Measurements from ENCODE around the gene EYA2. TPM values are rescaled to one million over a fixed set of nuclear protein-coding genes. Genes with fewer than 3 reads are reported as not detected.
A peak's percentile ranks its signal among the peaks of the same experiment; 100 is the strongest.

EYA2 gene
- total and polyA plus RNA-seq, 2 of the 4 experiments (the other 2 are of a cell fraction), result 2.3 to 5.4 TPM

GRCh38 chr20:46963758-46964617 is 69.3 kb downstream of the EYA2 start:
- peak overlapping the region; percentile 38 for H2AK5ac ChIP-seq (ENCODE audit: low read depth, low read length)
- no peak overlapping the region for H2BK5ac ChIP-seq (ENCODE audit: low read depth, low read length, poor library complexity, severe bottlenecking)
- H3K14ac ChIP-seq (replicated peaks; ENCODE audit: low read depth, low read length), result no peak overlapping the region; the same call in 1 of the 2 replicates
- H4K5ac ChIP-seq (ENCODE audit: low read depth, low read length), result no peak overlapping the region
- no peak for TF ChIP-seq USF2 (IDR thresholded peaks at IDR 0.05; ENCODE audit: low read depth, low read length)
- no peak for TF ChIP-seq ELK1 (IDR thresholded peaks at IDR 0.05; ENCODE audit: borderline replicate concordance, low read depth, low read length)
- TF ChIP-seq CEBPB (IDR thresholded peaks at IDR 0.05; ENCODE audit: low read depth, low read length), result 0 out of 2 replicates have a peak, but pooled peaks have one; percentile 13
- TF ChIP-seq FOS (IDR thresholded peaks at IDR 0.05; ENCODE audit: low read depth, low read length), result no peak
- H3K79me1 ChIP-seq (ENCODE audit: low read depth in 1 of 2, low read length in 2 of 2), result peaks cover 3 to 14% of the 10 kb centered on the region in 2 experiments; a peak in 2 of 4 replicates
- H4K8ac ChIP-seq (ENCODE audit: low read depth in 2 of 2, low read length in 2 of 2), result peak overlapping the region in 1 of 2 experiments; percentile 0; a peak in 1 of 4 replicates
- H3K27ac ChIP-seq (ENCODE audit: insufficient read depth, low read length), result no peak overlapping the region
- H3K27me3 ChIP-seq (ENCODE audit: control insufficient read depth, insufficient read depth, low read length), result no peaks in the 10 kb centered on the region
- WGBS, 2 experiments (ENCODE audit: extremely low coverage in 2 of 2, insufficient read length in 1 of 2), result 74% methylated on average over 7 of the region's 13 CpGs; no CpG with 5 or more reads in 1 of the 2 experiments
- H2BK15ac ChIP-seq (ENCODE audit: low read depth, low read length), result no peak overlapping the region; the same call in 2 of the 3 replicates
- 0 out of 2 replicates have a peak overlapping the region, but pooled peaks have one; percentile 21 for H2BK120ac ChIP-seq (ENCODE audit: low read depth, low read length)
- 0 out of 2 replicates have a peak overlapping the region, but pooled peaks have one; percentile 20 for H2BK20ac ChIP-seq (ENCODE audit: low read depth, low read length)
- no peak overlapping the region for H3K18ac ChIP-seq (ENCODE audit: low read depth, low read length)
- H3K9me3 ChIP-seq (ENCODE audit: control insufficient read depth, insufficient read depth, low read length), result no peaks in the 10 kb centered on the region
- no peak overlapping the region for H3K4me2 ChIP-seq (ENCODE audit: low read depth, low read length)
- no peak overlapping the region for H3K23ac ChIP-seq (ENCODE audit: low read depth, low read length)
- in situ Hi-C loops (cut with MboI; ENCODE audit: low sequenced_read_pairs), result no loop called here
- CTCF ChIA-PET, result interaction anchor here (1.2 kb wide), 1 partner anchor 16 kb away, joined by 5 read pairs; no protein-coding TSS in a partner anchor
- POLR2A ChIA-PET (ENCODE audit: unreplicated experiment), result no interaction called here
- no peak overlapping the region for H3K56ac ChIP-seq (ENCODE audit: extremely low read depth, insufficient read depth, low read length)
- peak; percentile 21 for DNase-seq
- H3K9ac ChIP-seq (ENCODE audit: low read depth, low read length), result no peak overlapping the region
- peaks cover 4% of the 10 kb centered on the region for H3K9me1 ChIP-seq (ENCODE audit: insufficient read depth, low read length)
- no peaks in the 10 kb centered on the region for H4K20me1 ChIP-seq (ENCODE audit: insufficient read depth, low read length)
- H3K4me1 ChIP-seq (ENCODE audit: control insufficient read depth, insufficient read depth, low read length), result peaks cover 15% of the 10 kb centered on the region
- dilution Hi-C loops (cut with HindIII; ENCODE audit: low sequenced_read_pairs, unreplicated experiment), result no loop called here
- H3K36me3 ChIP-seq (ENCODE audit: control insufficient read depth, insufficient read depth, low read length), result no peaks in the 10 kb centered on the region
- H3K4ac ChIP-seq (ENCODE audit: low read depth, low read length), result no peak overlapping the region
- no peak overlapping the region for H2AFZ ChIP-seq (replicated peaks; ENCODE audit: low read length, poor library complexity)
- intact Hi-C loops (cut with micrococcal nuclease), result no loop called here
- no peak for ATAC-seq (ENCODE audit: low read depth)
- no peak overlapping the region for H2AK9ac ChIP-seq (replicated peaks; ENCODE audit: low read depth, low read length, poor library complexity)
- H3K4me3 ChIP-seq (ENCODE audit: insufficient read depth, low read depth, low read length), result no peak overlapping the region
- BruUV-seq (replicated peaks), result no TSS peak
- no peak overlapping the region for H4K91ac ChIP-seq (ENCODE audit: insufficient read depth, low read depth, low read length)

Data from IMR-90 (cell line).